ENCODE results near the gene CNPY2.
"Not testable (repeated sequence)": the region's sequence is repeated elsewhere in the genome, so short reads cannot be mapped to it uniquely, and the experiment has no call there.

DNA sequence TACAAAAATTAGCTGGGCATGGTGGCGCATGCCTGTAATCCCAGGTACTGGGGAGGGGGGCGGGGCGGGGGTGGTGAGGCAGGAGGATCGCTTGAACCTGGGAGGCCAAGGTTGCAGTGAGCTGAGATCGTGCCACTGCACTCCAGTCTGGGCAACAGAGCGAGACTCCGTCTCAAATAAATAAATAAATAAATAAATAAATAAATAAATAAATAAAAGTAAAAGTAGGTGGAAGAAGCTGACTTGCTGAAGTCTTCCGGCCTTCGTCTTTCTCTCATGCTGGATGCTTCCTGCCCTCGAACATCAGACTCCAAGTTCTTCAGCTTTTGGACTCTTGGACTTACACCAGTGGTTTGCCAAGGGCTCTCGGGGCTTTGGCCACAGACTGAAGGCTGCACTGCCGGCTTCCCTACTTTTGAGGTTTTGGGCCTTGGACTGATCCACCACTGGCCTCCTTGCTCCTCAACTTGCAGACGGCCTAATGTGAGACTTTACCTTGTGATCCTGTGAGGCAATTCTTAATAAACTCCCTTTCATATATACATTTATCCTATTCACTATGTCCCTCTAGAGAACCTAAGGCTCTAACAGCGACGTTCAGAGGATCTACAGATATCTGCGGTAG, 49.6 kb downstream of the CNPY2 start:
- TF ChIP-seq, protein P1, sequence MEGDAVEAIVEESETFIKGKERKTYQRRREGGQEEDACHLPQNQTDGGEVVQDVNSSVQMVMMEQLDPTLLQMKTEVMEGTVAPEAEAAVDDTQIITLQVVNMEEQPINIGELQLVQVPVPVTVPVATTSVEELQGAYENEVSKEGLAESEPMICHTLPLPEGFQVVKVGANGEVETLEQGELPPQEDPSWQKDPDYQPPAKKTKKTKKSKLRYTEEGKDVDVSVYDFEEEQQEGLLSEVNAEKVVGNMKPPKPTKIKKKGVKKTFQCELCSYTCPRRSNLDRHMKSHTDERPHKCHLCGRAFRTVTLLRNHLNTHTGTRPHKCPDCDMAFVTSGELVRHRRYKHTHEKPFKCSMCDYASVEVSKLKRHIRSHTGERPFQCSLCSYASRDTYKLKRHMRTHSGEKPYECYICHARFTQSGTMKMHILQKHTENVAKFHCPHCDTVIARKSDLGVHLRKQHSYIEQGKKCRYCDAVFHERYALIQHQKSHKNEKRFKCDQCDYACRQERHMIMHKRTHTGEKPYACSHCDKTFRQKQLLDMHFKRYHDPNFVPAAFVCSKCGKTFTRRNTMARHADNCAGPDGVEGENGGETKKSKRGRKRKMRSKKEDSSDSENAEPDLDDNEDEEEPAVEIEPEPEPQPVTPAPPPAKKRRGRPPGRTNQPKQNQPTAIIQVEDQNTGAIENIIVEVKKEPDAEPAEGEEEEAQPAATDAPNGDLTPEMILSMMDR (IDR thresholded peaks at IDR 0.05): not testable (repeated sequence)
- TF ChIP-seq POLR2A (IDR thresholded peaks at IDR 0.05): not testable (repeated sequence)
